ENCODE results near the gene EIF3K. TPM values are rescaled to one million over a fixed set of nuclear protein-coding genes. Genes with fewer than 3 reads are reported as not detected.

EIF3K gene
- total and polyA plus RNA-seq, 11 donors = 447 to 1,239 (median 622) TPM

DNA sequence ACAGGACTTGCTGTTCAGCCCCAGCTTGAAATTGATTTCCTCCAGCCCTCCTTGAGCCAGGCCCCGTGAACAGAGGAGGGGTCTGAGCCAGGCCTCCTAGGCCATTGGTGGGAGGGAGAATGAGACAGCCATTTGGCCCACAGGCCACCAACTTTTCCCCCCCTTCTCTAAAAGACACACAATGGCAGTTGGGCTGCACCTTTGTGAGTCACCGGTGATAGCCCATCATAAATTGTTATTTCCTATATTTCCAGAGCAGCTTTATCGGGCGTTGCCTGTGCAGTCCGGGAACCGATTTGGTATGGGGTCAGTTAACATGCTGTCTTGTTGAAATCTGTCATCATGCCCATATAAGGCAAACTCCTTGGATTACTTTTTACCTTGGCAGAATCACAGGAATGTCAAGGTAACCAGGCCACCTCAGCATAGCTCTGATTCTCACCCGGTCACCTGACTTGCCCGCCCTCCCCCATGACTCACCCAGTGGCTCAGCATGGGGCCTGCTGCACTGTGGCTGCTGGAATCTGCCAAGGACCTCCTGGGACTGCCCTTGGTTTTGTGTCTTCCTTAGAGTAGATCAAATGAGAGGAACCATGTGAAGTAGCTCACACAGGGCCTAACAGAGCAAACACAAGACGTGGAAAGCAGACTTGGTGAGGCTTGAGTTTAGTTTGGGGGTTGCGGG, 64.5 kb downstream of the EIF3K start:
- DNase-seq = peak in 4 of 5 donors; percentile 46 to 85 (median 67)
- Histone ChIP-seq H3K27me3 (no peaks in the 10 kb centered on the region), H3K4me3 (peak overlapping the region in 1 of 12 donors; percentile 19), H3K4me1 (peaks cover 22 to 99% (median 93%) of the 10 kb centered on the region in 12 donors), H3K36me3 (peaks cover 0 to 7% (median 0%) of the 10 kb centered on the region in 9 donors), H3K27ac (peak overlapping the region; percentile 75 to 96 (median 92)), H3K9me3 (no peaks in the 10 kb centered on the region)
- ATAC-seq = peak; percentile 44 to 74 (median 66)
- intact Hi-C loops (cut with DNase I) = no loop called here
- WGBS, 4 donors = 24 to 39% (median 30%) methylated on average over 8 to 10 of the region's 10 CpGs
- no peak for TF ChIP-seq POLR2A (IDR thresholded peaks at IDR 0.05)
- TF ChIP-seq, protein P1, sequence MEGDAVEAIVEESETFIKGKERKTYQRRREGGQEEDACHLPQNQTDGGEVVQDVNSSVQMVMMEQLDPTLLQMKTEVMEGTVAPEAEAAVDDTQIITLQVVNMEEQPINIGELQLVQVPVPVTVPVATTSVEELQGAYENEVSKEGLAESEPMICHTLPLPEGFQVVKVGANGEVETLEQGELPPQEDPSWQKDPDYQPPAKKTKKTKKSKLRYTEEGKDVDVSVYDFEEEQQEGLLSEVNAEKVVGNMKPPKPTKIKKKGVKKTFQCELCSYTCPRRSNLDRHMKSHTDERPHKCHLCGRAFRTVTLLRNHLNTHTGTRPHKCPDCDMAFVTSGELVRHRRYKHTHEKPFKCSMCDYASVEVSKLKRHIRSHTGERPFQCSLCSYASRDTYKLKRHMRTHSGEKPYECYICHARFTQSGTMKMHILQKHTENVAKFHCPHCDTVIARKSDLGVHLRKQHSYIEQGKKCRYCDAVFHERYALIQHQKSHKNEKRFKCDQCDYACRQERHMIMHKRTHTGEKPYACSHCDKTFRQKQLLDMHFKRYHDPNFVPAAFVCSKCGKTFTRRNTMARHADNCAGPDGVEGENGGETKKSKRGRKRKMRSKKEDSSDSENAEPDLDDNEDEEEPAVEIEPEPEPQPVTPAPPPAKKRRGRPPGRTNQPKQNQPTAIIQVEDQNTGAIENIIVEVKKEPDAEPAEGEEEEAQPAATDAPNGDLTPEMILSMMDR (IDR thresholded peaks at IDR 0.05) = no peak

DNA sequence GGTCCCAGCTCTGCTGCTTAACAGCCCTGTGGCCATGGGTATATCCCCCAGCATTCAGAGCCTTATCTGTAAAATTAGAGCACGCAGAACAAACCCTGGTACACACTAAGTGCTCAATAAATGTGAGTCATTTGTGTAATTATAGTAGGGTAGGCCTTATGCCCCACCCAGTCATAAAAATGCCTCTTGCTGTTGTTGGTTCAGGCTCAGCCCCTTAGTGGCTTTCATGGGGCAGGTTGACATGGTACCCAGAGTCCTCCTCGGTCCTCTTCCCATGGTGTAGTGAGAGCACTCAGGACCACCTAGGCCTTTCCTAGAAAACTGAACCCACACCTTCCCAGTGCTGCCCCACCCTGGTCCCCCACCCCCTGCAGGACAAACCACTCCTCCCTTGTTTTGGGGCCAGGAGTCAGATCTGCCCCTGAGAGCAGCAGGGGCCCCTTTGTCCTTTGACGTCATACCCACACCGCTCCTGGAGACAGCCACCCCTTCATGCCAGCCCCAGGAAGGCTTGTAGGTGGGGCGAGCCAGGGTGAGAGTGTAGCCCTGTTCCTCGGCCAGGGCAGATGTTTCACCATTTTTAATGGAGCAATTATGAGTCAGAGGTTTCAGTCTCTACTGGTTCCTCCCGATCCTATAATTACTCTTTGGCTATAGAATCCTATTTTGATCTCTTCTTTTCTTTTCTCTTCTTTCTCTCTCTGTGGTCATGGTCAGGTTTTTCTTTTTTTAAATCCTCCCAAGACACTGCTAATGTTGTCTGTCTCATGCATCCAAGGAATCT, 65.3 kb downstream of the EIF3K start:
- DNase-seq (peak in 2 of 5 donors; percentile 79 to 91), ATAC-seq (peak; percentile 51 to 88 (median 84))
- Histone ChIP-seq H3K27ac (peak overlapping the region; percentile 75 to 96 (median 92)), H3K4me1 (peaks cover 22 to 99% (median 92%) of the 10 kb centered on the region in 12 donors), H3K4me3 (peak overlapping the region in 1 of 12 donors; percentile 19), H3K36me3 (peaks cover 0 to 4% (median 0%) of the 10 kb centered on the region in 9 donors), H3K9me3 (no peaks in the 10 kb centered on the region), H3K27me3 (no peaks in the 10 kb centered on the region)
- intact Hi-C loops (cut with DNase I) = no loop called here
- no peak for TF ChIP-seq POLR2A (IDR thresholded peaks at IDR 0.05)
- TF ChIP-seq, protein P1 (IDR thresholded peaks at IDR 0.05) = no peak
- 30 to 39% (median 34%) methylated on average over 7 of the region's 7 CpGs for WGBS, 4 donors

DNA sequence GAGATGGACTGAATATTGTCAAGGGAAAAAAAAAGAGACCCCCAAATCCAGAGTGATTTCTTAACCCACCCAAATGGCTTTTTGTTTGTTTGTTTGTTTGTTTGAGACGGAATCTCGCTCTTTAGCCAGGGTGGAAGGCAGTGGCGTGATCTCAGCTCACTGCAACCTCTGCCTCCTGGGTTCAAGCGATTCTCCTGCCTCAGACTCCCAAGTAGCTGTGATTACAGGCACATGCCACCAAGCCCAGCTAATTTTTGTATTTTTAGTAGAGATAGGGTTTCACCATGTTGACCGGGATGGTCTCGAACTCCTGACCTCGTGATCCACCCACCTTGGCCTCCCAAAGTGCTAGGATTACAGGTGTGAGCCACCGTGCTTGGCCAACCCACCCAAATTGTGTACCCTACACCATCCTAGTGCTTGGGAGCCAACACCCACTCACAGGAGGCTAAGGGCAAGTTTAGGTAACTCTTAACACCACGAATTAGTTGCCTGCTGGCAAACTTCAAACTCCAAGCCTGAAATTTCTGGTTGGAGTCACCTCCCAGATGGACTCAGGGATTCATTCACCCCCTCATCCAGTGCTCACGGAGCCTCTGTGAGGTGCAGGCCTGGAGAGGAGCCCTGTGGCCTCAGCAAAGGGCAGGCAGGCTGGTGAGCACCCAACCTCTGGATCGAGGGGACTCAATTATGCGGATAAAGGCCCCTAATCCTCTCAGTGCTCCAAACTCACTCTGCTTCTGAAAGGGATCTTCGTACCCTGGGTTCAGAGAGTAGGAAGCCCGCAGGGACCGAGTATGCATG, 66.1 kb downstream of the EIF3K start:
- 73 to 80% (median 78%) methylated on average over 13 to 15 of the region's 15 CpGs for WGBS, 4 donors
- DNase-seq (no peak), ATAC-seq (no peak)
- Histone ChIP-seq H3K4me3 (no peak overlapping the region), H3K36me3 (peaks cover 0 to 7% (median 0%) of the 10 kb centered on the region in 9 donors), H3K27ac (peak overlapping the region; percentile 75 to 96 (median 92)), H3K27me3 (no peaks in the 10 kb centered on the region), H3K4me1 (peaks cover 22 to 100% (median 87%) of the 10 kb centered on the region in 12 donors), H3K9me3 (no peaks in the 10 kb centered on the region)
- no peak for TF ChIP-seq POLR2A (IDR thresholded peaks at IDR 0.05)
- TF ChIP-seq, protein P1 (IDR thresholded peaks at IDR 0.05) = no peak
- intact Hi-C loops (cut with DNase I) = no loop called here

All from heart left ventricle (tissue), 16 donors.